ENCODE data around the gene GRIA4. TPM values are rescaled to one million over a fixed set of nuclear protein-coding genes. Genes with fewer than 3 reads are reported as not detected.

Gene GRIA4
- polyA plus RNA-seq, 1 experiment = not detected

GRCh38 chr11:105705786-105706530 lies 96.1 kb downstream of the GRIA4 start:
- no peak for DNase-seq (ENCODE audit: low read depth)
- Histone ChIP-seq H3K4me3 (ENCODE audit: low read depth, low read length) (no peak overlapping the region), H3K36me3 (ENCODE audit: control insufficient read depth, insufficient read depth, low read length) (no peaks in the 10 kb centered on the region), H3K27me3 (ENCODE audit: control insufficient read depth, insufficient read depth, low read length) (no peaks in the 10 kb centered on the region)
- CTCF ChIA-PET = no interaction called here
- POLR2A ChIA-PET = no interaction called here
- TF ChIP-seq CTCF (IDR thresholded peaks at IDR 0.05; ENCODE audit: insufficient read depth, low read depth, low read length) = no peak

GRCh38 chr11:105713106-105713505 lies 103.2 kb downstream of the GRIA4 start:
- no peaks in the 10 kb centered on the region for H3K27me3 ChIP-seq (ENCODE audit: control insufficient read depth, insufficient read depth, low read length)
- no peaks in the 10 kb centered on the region for H3K36me3 ChIP-seq (ENCODE audit: control insufficient read depth, insufficient read depth, low read length)
- ChIA-PET POLR2A (no interaction called here), CTCF (no interaction called here)
- no peak overlapping the region for H3K4me3 ChIP-seq (ENCODE audit: low read depth, low read length)
- no peak for DNase-seq (ENCODE audit: low read depth)
- no peak for TF ChIP-seq CTCF (IDR thresholded peaks at IDR 0.05; ENCODE audit: insufficient read depth, low read depth, low read length)

GRCh38 chr11:105713696-105714095 lies 103.8 kb downstream of the GRIA4 start:
- DNase-seq (ENCODE audit: low read depth) = no peak
- TF ChIP-seq CTCF (IDR thresholded peaks at IDR 0.05; ENCODE audit: insufficient read depth, low read depth, low read length) = no peak
- ChIA-PET CTCF (no interaction called here), POLR2A (no interaction called here)
- Histone ChIP-seq H3K36me3 (ENCODE audit: control insufficient read depth, insufficient read depth, low read length) (no peaks in the 10 kb centered on the region), H3K4me3 (ENCODE audit: low read depth, low read length) (no peak overlapping the region), H3K27me3 (ENCODE audit: control insufficient read depth, insufficient read depth, low read length) (no peaks in the 10 kb centered on the region)

GRCh38 chr11:105718641-105719040 lies 108.8 kb downstream of the GRIA4 start:
- Histone ChIP-seq H3K27me3 (ENCODE audit: control insufficient read depth, insufficient read depth, low read length) (no peaks in the 10 kb centered on the region), H3K4me3 (ENCODE audit: low read depth, low read length) (no peak overlapping the region), H3K36me3 (ENCODE audit: control insufficient read depth, insufficient read depth, low read length) (no peaks in the 10 kb centered on the region)
- ChIA-PET CTCF (no interaction called here), POLR2A (no interaction called here)
- DNase-seq (ENCODE audit: low read depth) = no peak
- TF ChIP-seq CTCF (IDR thresholded peaks at IDR 0.05; ENCODE audit: insufficient read depth, low read depth, low read length) = no peak

- DNase-seq (ENCODE audit: low read depth) = no peak
- no peak for TF ChIP-seq CTCF (IDR thresholded peaks at IDR 0.05; ENCODE audit: insufficient read depth, low read depth, low read length)
- Histone ChIP-seq H3K36me3 (ENCODE audit: control insufficient read depth, insufficient read depth, low read length) (no peaks in the 10 kb centered on the region), H3K4me3 (ENCODE audit: low read depth, low read length) (no peak overlapping the region), H3K27me3 (ENCODE audit: control insufficient read depth, insufficient read depth, low read length) (no peaks in the 10 kb centered on the region)
- POLR2A ChIA-PET = no interaction called here
- CTCF ChIA-PET = no interaction called here
These were observed 109.4 kb downstream of the GRIA4 start for GRCh38 chr11:105719073-105719822.
